ENCODE results near the gene PHAF1. TPM values are rescaled to one million over a fixed set of nuclear protein-coding genes. Genes with fewer than 3 reads are reported as not detected.

The PHAF1 gene
- total RNA-seq, 1 experiment from 2014 or later, result 34.4 TPM

DNA sequence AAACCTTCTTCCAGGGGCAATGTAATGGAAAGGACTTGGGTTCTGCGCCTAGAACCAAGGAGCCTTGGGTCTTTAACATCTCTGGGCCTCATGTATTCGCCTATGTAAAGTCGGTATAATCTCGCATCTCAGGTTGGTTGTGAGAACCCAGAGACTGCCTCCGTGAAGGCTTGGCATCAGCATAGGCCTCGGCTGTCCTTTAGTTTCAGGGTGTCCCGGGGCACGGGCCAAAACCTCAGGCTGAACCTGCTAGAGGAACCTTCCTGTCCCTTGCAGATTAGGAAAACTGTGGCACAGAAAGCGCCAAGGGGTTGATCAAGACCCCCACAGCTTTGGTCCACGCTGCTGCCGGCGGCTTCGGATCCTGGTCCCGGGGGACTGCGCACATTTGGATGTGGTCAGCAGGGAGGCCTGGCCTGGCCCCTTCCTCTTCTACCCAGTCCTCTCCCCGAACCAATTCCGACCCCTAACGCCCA, 772 bp upstream of the PHAF1 start:
- H3K9me3 Mint-ChIP-seq (ENCODE audit: unreplicated experiment), result no peaks in the 10 kb centered on the region
- ChIA-PET POLR2A (no interaction called here), CTCF (no interaction called here)
- Histone ChIP-seq H3K36me3 (ENCODE audit: control insufficient read depth, insufficient read depth, low read length) (no peaks in the 10 kb centered on the region), H3K27me3 (replicated peaks; ENCODE audit: control insufficient read depth, insufficient read depth, low read length) (no peaks in the 10 kb centered on the region), H3K9me3 (no peaks in the 10 kb centered on the region), H3K4me3 (ENCODE audit: low read depth, low read length) (peak overlapping the region; percentile 67), H3K4me1 (peaks cover 37% of the 10 kb centered on the region)
- TSS peak; percentile 93 for BruUV-seq (replicated peaks)
- H3K4me1 Mint-ChIP-seq (ENCODE audit: low read depth, unreplicated experiment), result peaks cover 21% of the 10 kb centered on the region
- no peak for DNase-seq
- TF ChIP-seq, protein P1, sequence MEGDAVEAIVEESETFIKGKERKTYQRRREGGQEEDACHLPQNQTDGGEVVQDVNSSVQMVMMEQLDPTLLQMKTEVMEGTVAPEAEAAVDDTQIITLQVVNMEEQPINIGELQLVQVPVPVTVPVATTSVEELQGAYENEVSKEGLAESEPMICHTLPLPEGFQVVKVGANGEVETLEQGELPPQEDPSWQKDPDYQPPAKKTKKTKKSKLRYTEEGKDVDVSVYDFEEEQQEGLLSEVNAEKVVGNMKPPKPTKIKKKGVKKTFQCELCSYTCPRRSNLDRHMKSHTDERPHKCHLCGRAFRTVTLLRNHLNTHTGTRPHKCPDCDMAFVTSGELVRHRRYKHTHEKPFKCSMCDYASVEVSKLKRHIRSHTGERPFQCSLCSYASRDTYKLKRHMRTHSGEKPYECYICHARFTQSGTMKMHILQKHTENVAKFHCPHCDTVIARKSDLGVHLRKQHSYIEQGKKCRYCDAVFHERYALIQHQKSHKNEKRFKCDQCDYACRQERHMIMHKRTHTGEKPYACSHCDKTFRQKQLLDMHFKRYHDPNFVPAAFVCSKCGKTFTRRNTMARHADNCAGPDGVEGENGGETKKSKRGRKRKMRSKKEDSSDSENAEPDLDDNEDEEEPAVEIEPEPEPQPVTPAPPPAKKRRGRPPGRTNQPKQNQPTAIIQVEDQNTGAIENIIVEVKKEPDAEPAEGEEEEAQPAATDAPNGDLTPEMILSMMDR (IDR thresholded peaks at IDR 0.05; ENCODE audit: insufficient read depth in 1 of 2, low read depth in 1 of 2, low read length in 1 of 2, severe bottlenecking in 1 of 2, unreplicated experiment in 1 of 2), result no peak
- H3K27me3 Mint-ChIP-seq (ENCODE audit: insufficient read depth, unreplicated experiment), result no peaks in the 10 kb centered on the region
- intact Hi-C loops (cut with micrococcal nuclease; ENCODE audit: unreplicated experiment), result loop anchor here (2.0 kb wide), 3 partner anchors 42 to 132 kb away; partner anchors contain the start of gene B3GNT9
- H3K36me3 Mint-ChIP-seq (ENCODE audit: insufficient read depth, unreplicated experiment), result peaks cover 49% of the 10 kb centered on the region
- peak overlapping the region; percentile 93 for H3K27ac Mint-ChIP-seq (ENCODE audit: unreplicated experiment)
- H3K4me3 Mint-ChIP-seq (ENCODE audit: unreplicated experiment), result peak overlapping the region; percentile 97

- H3K4me1 ChIP-seq, result peaks cover 44% of the 10 kb centered on the region
- no TSS peak for BruUV-seq (replicated peaks)
- H3K4me3 ChIP-seq (ENCODE audit: low read depth, low read length), result no peak overlapping the region
Measured at GRCh38 chr16:67111951-67112444, 2.3 kb downstream of the PHAF1 start.

DNA sequence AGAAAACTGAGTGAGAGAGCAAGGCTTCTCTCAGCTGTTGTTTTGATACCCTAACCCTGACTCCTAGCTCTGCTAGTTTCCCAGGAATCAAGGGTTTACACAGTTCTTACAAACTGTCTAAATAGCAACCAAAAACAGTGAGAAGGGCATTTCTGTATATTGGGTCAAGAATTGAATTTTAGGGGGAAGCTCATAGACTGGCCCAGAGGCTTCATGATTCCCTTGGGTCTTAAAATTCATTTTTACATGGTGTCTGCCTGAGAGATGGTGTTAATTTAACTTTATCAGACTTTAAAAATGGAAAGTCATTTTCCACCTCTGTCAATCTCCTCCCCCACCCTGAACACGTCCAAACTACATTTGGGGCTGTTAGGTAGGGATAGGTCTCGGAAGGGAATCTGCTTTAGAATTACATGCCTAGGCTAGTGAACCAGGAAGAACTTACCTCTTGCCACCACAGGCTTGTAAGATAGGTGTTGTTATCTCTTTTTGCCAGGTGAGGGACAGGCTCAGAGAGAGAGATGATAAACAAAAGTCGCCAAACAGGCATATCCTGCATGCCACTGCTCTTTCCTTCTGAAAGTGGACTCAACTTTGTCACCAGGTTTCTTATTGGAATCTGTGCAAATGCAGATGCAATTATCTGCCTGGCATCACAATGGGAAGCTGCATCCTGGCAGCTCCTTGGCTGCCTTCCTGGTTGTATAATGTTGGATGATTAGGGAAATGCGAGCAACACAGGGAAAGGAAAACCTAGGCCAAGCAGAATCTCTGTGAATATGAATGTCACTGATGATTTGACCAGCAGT, 3.1 kb downstream of the PHAF1 start:
- no TSS peak for BruUV-seq (replicated peaks)
- peak; percentile 57 to 75 for DNase-seq
- no peak overlapping the region for H3K4me3 ChIP-seq (ENCODE audit: low read depth, low read length)
- H3K27me3 ChIP-seq (replicated peaks; ENCODE audit: control insufficient read depth, insufficient read depth, low read length), result no peaks in the 10 kb centered on the region
- POLR2A ChIA-PET, result no interaction called here
- Mint-ChIP-seq H3K27ac (ENCODE audit: unreplicated experiment) (peak overlapping the region; percentile 60), H3K27me3 (ENCODE audit: insufficient read depth, unreplicated experiment) (no peaks in the 10 kb centered on the region), H3K36me3 (ENCODE audit: insufficient read depth, unreplicated experiment) (peaks cover 41% of the 10 kb centered on the region), H3K9me3 (ENCODE audit: unreplicated experiment) (no peaks in the 10 kb centered on the region), H3K4me3 (ENCODE audit: unreplicated experiment) (peak overlapping the region; percentile 43), H3K4me1 (ENCODE audit: low read depth, unreplicated experiment) (peaks cover 39% of the 10 kb centered on the region)
- intact Hi-C loops (cut with micrococcal nuclease; ENCODE audit: unreplicated experiment), result loop anchor here (2.0 kb wide), 1 partner anchor 72 kb away; no protein-coding TSS in a partner anchor
- 0 out of 2 replicates have a peak, but pooled peaks cover 2% of the 10 kb centered on the region for H3K36me3 ChIP-seq (ENCODE audit: control insufficient read depth, insufficient read depth, low read length)
- H3K4me1 ChIP-seq, result peaks cover 44% of the 10 kb centered on the region
- H3K9me3 ChIP-seq, result no peaks in the 10 kb centered on the region
- CTCF ChIA-PET, result interaction anchor here (0.5 to 2.1 kb wide), 2 partner anchors 43 to 65 kb away, joined by 4 to 8 read pairs; no protein-coding TSS in a partner anchor
- TF ChIP-seq, protein P1 (IDR thresholded peaks at IDR 0.05; ENCODE audit: insufficient read depth in 1 of 2, low read depth in 1 of 2, low read length in 1 of 2, severe bottlenecking in 1 of 2, unreplicated experiment in 1 of 2), result peak in 1 of 2 experiments; percentile 19

More at GRCh38 chr16:67111951-67112444, 2.3 kb downstream of the PHAF1 start:
- peaks cover 39% of the 10 kb centered on the region for H3K4me1 Mint-ChIP-seq (ENCODE audit: low read depth, unreplicated experiment)
- 0 out of 2 replicates have a peak, but pooled peaks cover 2% of the 10 kb centered on the region for H3K36me3 ChIP-seq (ENCODE audit: control insufficient read depth, insufficient read depth, low read length)
- H3K27me3 ChIP-seq (replicated peaks; ENCODE audit: control insufficient read depth, insufficient read depth, low read length), result no peaks in the 10 kb centered on the region
- no peak overlapping the region for H3K27ac Mint-ChIP-seq (ENCODE audit: unreplicated experiment)
- no peak for DNase-seq
- intact Hi-C loops (cut with micrococcal nuclease; ENCODE audit: unreplicated experiment), result loop anchor here (2.0 kb wide), 1 partner anchor 73 kb away; no protein-coding TSS in a partner anchor
- peak overlapping the region; percentile 97 for H3K4me3 Mint-ChIP-seq (ENCODE audit: unreplicated experiment)
- POLR2A ChIA-PET, result no interaction called here
- CTCF ChIA-PET, result interaction anchor here (0.6 to 2.1 kb wide), 2 partner anchors 43 to 124 kb away, joined by 5 to 8 read pairs; no protein-coding TSS in a partner anchor
- TF ChIP-seq, protein P1 (IDR thresholded peaks at IDR 0.05; ENCODE audit: insufficient read depth in 1 of 2, low read depth in 1 of 2, low read length in 1 of 2, severe bottlenecking in 1 of 2, unreplicated experiment in 1 of 2), result no peak
- H3K27me3 Mint-ChIP-seq (ENCODE audit: insufficient read depth, unreplicated experiment), result no peaks in the 10 kb centered on the region
- H3K36me3 Mint-ChIP-seq (ENCODE audit: insufficient read depth, unreplicated experiment), result peaks cover 34% of the 10 kb centered on the region
- no peaks in the 10 kb centered on the region for H3K9me3 ChIP-seq
- no peaks in the 10 kb centered on the region for H3K9me3 Mint-ChIP-seq (ENCODE audit: unreplicated experiment)

All from Caco-2 (cell line).